Esophagus (tissue), 2 donors: Measurements from ENCODE around the gene PPIH. TPM values are rescaled to one million over a fixed set of nuclear protein-coding genes. Genes with fewer than 3 reads are reported as not detected.
"Not testable (repeated sequence)": the region's sequence is repeated elsewhere in the genome, so short reads cannot be mapped to it uniquely, and the experiment has no call there.

Experiments used
- H3K27ac ChIP-seq, 2 donors: one replicate each; pipeline ENCODE4 v1.5.1; 2013; ENCODE audit warnings: low read depth in 2 of 2, mild to moderate bottlenecking in 2 of 2, inconsistent platforms in 1 of 2, low read length in 1 of 2, moderate library complexity in 1 of 2
- H3K27me3 ChIP-seq, 2 donors: one replicate each; pipeline ENCODE4 v1.6.1; 2013; ENCODE audit warnings: low read length in 2 of 2, control low read depth in 1 of 2, mild to moderate bottlenecking in 1 of 2; ENCODE audit not compliant: insufficient read depth in 2 of 2, control insufficient read depth in 1 of 2
- H3K36me3 ChIP-seq, 2 donors: one replicate each; pipeline ENCODE4 v1.6.1; 2013; ENCODE audit warnings: low read length in 1 of 2; ENCODE audit not compliant: control insufficient read depth in 2 of 2, insufficient read depth in 2 of 2
- H3K4me1 ChIP-seq, 2 donors: one replicate each; pipeline ENCODE4 v1.6.1; 2013; ENCODE audit warnings: low read length in 1 of 2; ENCODE audit not compliant: control insufficient read depth in 2 of 2, insufficient read depth in 2 of 2
- H3K4me3 ChIP-seq, 2 donors: one replicate each; pipeline ENCODE4 v1.5.1; 2013; ENCODE audit warnings: low read length in 2 of 2, mild to moderate bottlenecking in 2 of 2, low read depth in 1 of 2, moderate library complexity in 1 of 2
- H3K9me3 ChIP-seq, 2 donors: one replicate each; pipeline ENCODE4 v1.6.1; 2013; ENCODE audit warnings: mild to moderate bottlenecking in 2 of 2, low read depth in 1 of 2, low read length in 1 of 2, moderate library complexity in 1 of 2; ENCODE audit not compliant: control insufficient read depth in 2 of 2, insufficient read depth in 1 of 2
- WGBS, 2 donors: extraction: QIAGEN DNeasy Blood & Tissue Kit; methylation state at CpG; one replicate each; pipeline ENCODE4 v1.1.7; 2013; 5-methylcytosine and 5-hydroxymethylcytosine counted together
- polyA plus RNA-seq, 2 donors: library from polyadenylated mRNA; stranded (reverse); fragments of 200-250 nt; gene quantifications; one replicate each; pipeline ENCODE4 v1.2.3, GENCODE V29; 2013
- donor health status: healthy with polysubstance abuse.
- donor health status: Bipolar disorder and iron deficiency.

Gene PPIH
- polyA plus RNA-seq, result 10 to 100 TPM; 44.9 to 48.9 TPM

DNA sequence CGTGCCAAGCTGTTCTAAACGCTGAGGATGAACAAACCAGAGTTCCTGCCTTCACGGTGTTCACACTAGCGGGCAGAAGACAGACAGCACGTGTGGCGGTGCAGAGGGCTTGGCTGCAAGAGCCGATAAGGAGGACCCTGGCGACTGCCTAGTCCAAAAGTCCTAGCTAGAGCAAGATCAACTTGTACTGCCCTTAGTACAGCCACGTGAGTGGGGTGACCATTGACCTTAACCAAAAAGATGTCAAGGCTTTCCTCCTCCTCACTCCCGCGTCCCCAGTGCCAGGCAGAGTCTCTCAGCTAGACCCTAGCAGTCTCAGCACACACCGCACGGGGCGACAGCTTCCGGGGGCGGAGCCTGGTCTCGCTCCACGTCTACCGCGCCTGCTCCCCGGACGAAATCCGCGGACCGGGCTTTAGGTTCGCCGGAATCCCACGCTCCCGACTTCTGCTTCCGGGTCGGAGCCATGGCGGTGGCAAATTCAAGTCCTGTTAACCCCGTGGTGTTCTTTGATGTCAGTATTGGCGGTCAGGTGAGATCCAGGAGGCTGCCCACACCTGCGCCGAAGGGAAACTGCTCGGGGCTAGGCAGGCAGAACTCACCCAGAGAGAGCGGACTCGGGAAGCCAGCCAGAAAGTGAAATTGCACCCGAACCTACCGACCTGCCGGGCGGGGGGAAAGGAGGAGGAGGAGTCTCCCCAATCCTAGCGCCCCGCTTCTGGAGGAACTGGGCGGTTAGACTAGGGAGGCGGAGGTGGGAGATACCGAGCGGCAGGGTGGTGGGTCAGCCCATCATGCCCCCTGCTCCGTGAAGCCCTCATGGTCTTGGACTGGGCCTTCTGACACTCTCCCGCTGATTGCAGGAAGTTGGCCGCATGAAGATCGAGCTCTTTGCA, at the start of gene PPIH:
TSS of gene PPIH (plus strand) at position 443 of the 896 bp plus-strand sequence. CDS start at position 467, 24 bp downstream.
- H3K4me3 ChIP-seq, result peak within 1 kb of the TSS; percentile 94 to 96
- WGBS, 2 donors, result 0% methylated on average over 53 of the region's 53 CpGs
- H3K36me3 ChIP-seq, result no peaks in the 10 kb centered on the region
- H3K9me3 ChIP-seq, result no peaks in the 10 kb centered on the region
- no peaks in the 10 kb centered on the region for H3K27me3 ChIP-seq
- peak within 1 kb of the TSS; percentile 95 to 98 for H3K27ac ChIP-seq
- peaks cover 0 to 6% of the 10 kb centered on the region in 2 donors for H3K4me1 ChIP-seq

DNA sequence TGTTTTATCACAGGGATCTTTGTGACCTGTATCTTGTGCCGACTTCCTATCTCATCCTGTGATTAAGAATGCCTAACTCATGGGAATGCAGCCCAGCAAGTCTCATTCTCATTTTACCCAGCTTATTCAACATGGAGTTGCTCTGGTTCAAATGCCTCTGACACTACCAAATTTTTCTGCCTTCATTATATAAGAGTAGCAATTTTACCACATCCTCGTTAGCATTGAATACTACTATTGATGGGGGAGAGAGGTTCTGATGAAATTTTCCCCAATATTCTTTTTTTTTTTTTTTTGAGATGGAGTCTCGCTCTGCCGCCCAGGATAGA, 44.5 kb upstream of the PPIH start:
- Histone ChIP-seq H3K4me1 (no peaks in the 10 kb centered on the region), H3K36me3 (no peaks in the 10 kb centered on the region), H3K27ac (no peak overlapping the region), H3K27me3 (no peaks in the 10 kb centered on the region), H3K9me3 (no peaks in the 10 kb centered on the region), H3K4me3 (no peak overlapping the region)
- WGBS, 2 donors, result 76 to 94% methylated on average over 4 of the region's 4 CpGs

DNA sequence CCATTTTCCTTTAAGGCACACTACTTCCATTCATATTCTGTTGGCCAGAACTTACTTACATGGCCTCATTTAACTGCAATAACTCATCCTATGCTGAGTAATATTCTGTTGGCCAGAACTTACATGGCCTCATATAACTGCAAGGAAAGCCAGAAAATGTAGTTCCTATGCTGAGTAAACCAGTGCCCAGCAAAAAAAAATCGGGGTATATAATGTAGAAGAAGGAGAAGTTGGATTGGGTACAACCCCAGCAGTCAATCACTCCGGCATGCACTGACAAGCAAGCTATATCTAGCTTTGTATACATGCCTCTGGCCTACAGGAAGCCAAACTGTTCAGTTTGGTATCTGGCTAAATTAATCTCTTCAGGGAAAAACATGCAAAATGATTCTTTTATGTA, 39.4 kb upstream of the PPIH start:
- WGBS, 2 donors, result 31 to 49% methylated on average over 2 of the region's 2 CpGs

DNA sequence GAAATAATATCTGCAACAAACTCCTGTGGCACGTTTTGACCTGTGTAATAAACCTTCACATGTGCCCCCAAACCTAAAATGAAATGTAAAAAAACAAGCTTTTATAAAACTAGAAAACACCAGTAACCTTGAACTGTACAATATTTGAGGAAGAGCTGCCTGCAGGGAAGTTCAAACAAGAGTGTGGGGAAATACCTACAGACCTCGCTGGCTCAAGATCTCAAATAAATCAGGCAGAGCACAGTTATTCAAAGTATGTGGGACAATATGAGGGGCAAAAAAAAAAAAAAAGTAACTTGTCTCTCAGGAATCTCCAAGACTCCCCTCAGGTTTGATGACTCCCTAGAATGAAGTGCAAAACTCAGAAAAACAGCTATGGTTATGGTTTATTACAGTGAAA, 37.9 kb upstream of the PPIH start:
- WGBS, 2 donors, result 36 to 40% methylated on average over 2 of the region's 2 CpGs
- no peaks in the 10 kb centered on the region for H3K27me3 ChIP-seq
- no peaks in the 10 kb centered on the region for H3K4me1 ChIP-seq
- H3K9me3 ChIP-seq, result no peaks in the 10 kb centered on the region
- no peak overlapping the region for H3K27ac ChIP-seq
- H3K4me3 ChIP-seq, result no peak overlapping the region
- H3K36me3 ChIP-seq, result no peaks in the 10 kb centered on the region

More for the DNA sequence above, 39.4 kb upstream of the PPIH start:
- no peaks in the 10 kb centered on the region for H3K27me3 ChIP-seq
- H3K36me3 ChIP-seq, result no peaks in the 10 kb centered on the region
- no peak overlapping the region for H3K27ac ChIP-seq
- H3K4me3 ChIP-seq, result no peak overlapping the region
- no peaks in the 10 kb centered on the region for H3K4me1 ChIP-seq
- H3K9me3 ChIP-seq, result no peaks in the 10 kb centered on the region

DNA sequence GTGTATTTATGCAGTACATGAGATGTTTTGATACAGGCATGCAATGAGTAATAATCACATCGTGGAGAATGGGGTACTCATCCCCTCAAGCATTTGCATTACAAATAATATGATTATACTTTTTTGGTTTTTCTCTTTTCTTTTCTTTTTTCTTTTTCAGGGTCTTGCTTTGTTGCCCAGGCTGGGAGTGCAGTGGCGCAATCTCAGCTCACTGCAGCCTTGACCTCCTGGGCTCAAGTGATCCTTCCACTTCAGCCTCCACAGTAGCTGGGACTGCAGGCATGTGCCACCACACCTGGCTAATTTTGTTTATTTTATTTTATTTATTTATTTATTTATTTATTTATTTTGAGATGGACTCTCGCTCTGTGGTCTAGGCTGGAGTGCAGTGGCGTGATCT, 37.0 kb upstream of the PPIH start:
- H3K4me3 ChIP-seq, H3K9me3 ChIP-seq, H3K36me3 ChIP-seq, H3K4me1 ChIP-seq, H3K27me3 ChIP-seq, H3K27ac ChIP-seq: not testable (repeated sequence)
- 93 to 96% methylated on average over 4 of the region's 4 CpGs for WGBS, 2 donors

DNA sequence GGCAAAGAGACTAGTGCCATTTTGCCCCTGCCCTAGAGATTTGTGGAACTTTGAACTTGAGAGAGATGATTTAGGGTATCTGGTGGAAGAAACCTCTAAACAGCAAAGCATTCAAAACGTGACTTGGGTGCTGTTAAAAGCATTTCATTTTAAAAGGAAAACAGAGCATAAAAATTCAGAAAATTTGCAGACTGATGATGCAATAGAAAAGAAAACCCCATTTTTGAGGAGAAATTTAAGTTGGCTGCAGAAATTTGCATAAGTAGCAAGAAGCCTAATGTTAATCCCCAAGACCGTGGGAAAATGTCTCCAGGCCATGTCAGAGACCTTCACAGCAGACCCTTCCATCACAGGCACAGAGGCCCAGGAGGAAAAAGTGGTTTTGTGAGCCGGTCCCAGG, 31.0 kb upstream of the PPIH start:
- not testable (repeated sequence) for H3K4me1 ChIP-seq, H3K36me3 ChIP-seq, H3K9me3 ChIP-seq, H3K27me3 ChIP-seq, H3K27ac ChIP-seq, H3K4me3 ChIP-seq
- WGBS, 2 donors, result 82 to 85% methylated on average over 3 of the region's 3 CpGs

DNA sequence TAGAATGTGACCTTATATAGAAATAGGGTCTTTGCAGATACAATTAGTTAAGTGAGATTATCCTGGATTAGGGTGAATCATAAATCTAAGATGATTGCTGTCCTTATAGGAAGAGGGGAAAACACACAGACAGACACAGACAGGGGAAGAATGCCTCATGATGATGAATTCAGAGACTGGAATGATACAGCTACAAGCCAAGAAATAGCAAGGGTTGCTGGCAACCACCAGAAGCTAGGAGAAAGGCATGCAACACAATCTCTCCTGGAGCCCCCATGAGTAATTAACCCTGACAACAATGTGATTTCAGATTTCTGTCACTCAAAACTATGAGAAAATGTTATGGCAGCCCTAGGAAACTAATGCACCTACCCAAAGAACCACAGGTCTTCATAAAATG, 19.1 kb upstream of the PPIH start:
- no peaks in the 10 kb centered on the region for H3K4me1 ChIP-seq
- no peaks in the 10 kb centered on the region for H3K36me3 ChIP-seq
- no peak overlapping the region for H3K4me3 ChIP-seq
- no peaks in the 10 kb centered on the region for H3K27me3 ChIP-seq
- no peak overlapping the region for H3K27ac ChIP-seq
- no peaks in the 10 kb centered on the region for H3K9me3 ChIP-seq

DNA sequence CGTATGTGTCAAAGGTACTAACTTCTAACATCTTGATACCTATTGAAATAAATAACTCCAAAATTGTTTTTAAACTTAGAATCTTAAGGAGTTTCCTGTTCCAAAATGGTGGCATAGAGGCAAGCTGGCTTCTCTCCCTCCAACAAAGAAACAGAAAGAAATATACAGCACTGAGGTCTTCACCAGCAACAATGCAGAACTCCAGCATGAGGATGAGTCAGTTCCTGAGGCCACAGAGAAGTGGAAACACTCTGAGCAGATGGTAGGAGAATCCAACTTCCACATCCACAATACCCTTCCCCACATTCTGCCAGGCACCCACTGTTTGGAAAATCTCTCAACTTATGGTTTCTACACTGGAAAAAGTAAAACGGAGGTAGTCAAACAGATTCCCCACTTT, 12.2 kb upstream of the PPIH start:
- Histone ChIP-seq H3K4me1 (no peaks in the 10 kb centered on the region), H3K27ac (no peak overlapping the region), H3K9me3 (no peaks in the 10 kb centered on the region), H3K27me3 (no peaks in the 10 kb centered on the region), H3K36me3 (no peaks in the 10 kb centered on the region), H3K4me3 (no peak overlapping the region)
- WGBS, 2 donors, result 80 to 93% methylated on average over 2 of the region's 2 CpGs

DNA sequence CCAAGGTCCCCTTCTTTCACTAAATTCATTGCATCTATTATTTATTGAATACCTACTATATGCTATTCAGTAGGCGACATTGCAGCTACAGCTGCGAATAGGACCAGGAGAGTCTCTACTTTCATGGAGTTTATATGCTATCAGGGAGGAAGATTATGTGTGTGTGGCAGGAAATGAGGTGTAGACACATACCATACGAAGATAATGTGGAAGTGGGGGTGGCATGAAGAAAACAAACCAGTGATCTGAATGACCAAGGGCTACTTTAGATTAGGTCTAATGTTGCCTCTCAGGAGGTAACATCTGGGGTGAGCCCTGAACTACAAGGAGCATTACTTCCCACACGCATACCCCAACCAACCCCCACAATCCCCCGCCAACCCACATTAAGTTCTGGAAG, 1.0 kb upstream of the PPIH start:
- Histone ChIP-seq H3K4me3 (peak overlapping the region in 1 of 2 donors; percentile 28), H3K9me3 (no peaks in the 10 kb centered on the region), H3K27ac (peak overlapping the region; percentile 13 to 26), H3K4me1 (peaks cover 0 to 6% of the 10 kb centered on the region in 2 donors), H3K36me3 (no peaks in the 10 kb centered on the region), H3K27me3 (no peaks in the 10 kb centered on the region)
- 76 to 78% methylated on average over 5 of the region's 5 CpGs for WGBS, 2 donors

DNA sequence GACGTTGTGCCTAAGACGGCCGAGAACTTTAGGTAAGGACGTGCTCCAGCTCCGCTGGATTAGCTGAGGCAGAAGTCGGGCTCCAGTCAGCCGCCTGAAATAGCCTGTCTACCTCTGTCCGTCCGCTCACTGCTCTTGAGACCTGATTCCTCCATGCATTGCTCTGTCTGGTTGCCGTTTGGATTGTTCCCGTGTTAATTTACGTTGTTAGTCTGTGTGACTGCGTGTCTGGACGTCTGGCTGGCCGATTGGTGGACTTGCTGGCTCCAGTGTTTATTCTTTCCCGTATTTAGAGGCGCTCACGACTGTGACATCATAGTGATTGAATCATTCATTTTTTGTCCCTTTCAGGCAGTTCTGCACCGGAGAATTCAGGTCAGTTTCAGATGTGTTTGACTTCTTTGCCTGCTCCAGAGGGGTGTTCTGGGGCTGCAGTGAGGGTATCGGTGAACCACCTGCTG, 684 bp downstream of the PPIH start:
- Histone ChIP-seq H3K36me3 (no peaks in the 10 kb centered on the region), H3K9me3 (no peaks in the 10 kb centered on the region), H3K4me3 (peak overlapping the region; percentile 94 to 96), H3K27ac (peak overlapping the region; percentile 95 to 98), H3K27me3 (no peaks in the 10 kb centered on the region), H3K4me1 (peaks cover 0 to 6% of the 10 kb centered on the region in 2 donors)
- WGBS, 2 donors, result 5 to 6% methylated on average over 20 of the region's 20 CpGs
